ENCODE data around the gene ZNF121. TPM values are rescaled to one million over a fixed set of nuclear protein-coding genes. Genes with fewer than 3 reads are reported as not detected.

The ZNF121 gene
- total RNA-seq, 1 donor from 2014 or later = 45.4 TPM

DNA sequence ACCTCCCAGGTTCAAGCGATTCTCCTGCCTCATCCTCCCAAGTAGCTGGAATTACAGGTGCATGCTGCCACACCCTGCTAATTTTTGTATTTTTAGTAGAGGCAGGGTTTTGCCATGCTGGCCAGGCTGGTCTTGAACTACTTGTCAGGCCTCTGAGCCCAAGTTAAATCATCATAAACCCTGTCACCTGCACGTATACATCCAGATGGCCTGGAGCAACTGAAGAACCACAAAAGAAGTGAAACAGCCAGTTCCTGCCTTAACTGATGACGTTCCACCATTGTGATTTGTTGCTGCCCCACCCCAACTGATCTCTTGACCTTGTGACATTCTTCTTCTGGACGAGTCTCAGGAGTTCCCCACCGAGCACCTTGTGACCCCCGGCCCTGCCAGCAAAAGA, 45.1 kb downstream of the ZNF121 start:
- intact Hi-C loops (cut with micrococcal nuclease) = loop anchor here (2.0 to 5.0 kb wide), 3 partner anchors 46 to 707 kb away; partner anchors contain the start of genes MBD3L1, ZNF121, ZNF558 and ZNF699

DNA sequence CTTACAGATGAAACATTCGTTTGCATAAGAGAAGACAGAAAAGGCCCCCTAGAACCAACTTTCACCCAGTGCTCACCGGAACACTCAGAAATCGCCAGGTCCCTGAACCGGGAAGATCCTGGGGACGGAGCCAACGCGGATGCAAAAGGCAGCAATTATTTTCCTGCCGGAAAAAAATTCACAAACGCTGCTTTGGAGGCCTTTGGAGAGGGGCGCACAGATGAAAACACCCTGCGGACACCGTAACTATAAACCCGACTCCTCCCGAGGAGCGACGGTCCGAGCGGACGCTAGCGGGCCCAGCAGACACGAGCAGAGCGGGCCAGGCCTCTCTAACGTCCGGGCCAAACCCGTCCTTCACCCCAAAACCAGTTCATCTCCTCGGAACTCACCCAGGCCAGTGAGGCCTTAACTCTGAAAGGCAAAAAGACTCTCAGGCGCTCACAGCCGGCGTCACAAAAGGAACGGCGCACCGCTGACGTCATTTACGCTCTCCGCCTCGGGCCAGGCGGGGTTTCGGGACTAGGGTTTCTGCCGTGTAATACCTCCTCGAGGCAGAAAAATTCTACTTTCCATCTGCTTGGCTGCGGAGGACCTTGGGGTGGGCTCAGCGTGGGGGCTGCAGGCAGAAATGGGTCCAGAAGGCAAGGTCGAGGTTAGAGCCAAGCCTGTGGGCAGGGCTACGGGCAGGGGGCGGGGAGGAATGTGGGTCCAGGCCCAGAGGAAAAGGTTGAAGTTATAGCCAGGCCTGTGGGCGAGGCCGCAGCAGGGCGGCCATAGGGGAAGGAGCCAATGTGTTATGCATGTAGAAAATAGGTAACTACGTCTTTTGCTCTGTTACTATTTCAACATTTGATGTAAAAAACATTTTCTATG, 45.9 kb downstream of the ZNF121 start, which contains the start of gene ZNF426:
TSS of gene ZNF426 (minus strand) at position 463 of the 876 bp plus-strand sequence. CDS start 2,413 bp downstream, outside the sequence.
- intact Hi-C loops (cut with micrococcal nuclease) = loop anchor here (2.0 to 5.0 kb wide), 3 partner anchors 46 to 706 kb away; partner anchors contain the start of genes MBD3L1, ZNF121, ZNF558 and ZNF699

DNA sequence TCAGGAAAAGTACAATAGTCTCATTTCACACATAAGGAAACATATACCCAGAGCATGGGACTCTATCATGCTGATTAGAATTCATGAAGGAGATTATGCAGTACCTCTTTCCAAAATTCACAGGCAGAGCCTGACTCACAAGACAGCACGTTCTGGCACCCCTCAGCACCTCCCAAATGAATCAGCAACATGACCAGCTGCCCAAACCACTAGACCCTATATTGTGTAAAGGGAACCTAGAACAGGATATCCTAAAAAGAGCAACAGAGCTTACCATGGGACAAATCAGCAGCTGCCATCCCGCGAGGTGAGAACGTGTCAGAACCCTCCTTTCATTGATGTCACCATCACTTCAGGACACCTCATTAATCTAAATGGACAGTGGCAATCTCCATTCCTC, 48.4 kb downstream of the ZNF121 start:
- intact Hi-C loops (cut with micrococcal nuclease) = loop anchor here (5.0 kb wide), 1 partner anchor 704 kb away; the partner anchor contains the start of genes MBD3L1 and ZNF558

DNA sequence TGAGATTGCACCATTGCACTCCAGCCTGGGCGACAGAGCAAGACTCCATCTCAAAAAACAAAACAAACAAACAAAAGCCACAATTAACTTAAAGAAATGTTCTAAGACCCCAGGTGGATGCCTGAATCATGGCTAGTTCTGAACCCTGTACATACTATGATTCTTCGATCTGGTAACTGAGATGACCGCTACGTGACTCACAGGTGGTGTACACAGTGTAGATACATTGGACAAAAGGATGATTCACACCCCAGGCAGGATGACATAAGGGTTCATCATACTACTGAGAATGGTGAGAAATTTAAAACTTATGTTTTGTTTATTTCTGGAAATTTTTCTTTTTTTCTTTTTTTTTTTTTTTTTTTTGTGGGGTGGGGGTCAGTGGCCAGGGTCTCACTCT, 52.4 kb downstream of the ZNF121 start:
- intact Hi-C loops (cut with micrococcal nuclease) = no loop called here

DNA sequence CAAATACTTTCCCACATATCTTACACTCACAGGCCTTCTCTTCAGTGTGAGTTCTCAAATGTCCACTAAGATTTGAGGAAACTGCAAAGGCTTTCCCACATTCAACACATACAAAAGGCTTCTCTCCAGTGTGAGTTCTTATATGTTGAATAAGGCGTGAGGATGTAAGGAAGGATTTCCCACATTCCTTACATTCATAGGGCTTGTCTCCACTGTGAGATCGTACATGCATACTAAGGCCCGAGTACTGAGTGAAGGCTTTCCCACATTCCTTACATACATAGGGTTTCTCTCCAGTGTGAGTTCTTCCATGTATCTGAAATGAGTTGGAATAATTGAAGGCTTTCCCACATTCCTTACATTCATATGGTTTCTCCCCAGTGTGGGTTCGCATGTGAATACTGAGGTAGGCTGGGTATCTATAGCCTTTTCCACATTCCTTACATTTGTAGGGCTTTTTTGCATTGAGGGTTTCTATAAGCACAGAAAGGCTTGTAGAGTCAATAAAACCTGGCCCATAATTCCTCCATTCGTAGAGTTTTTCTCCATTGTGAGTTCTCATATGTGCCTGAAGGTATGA, 55.5 kb downstream of the ZNF121 start:
- intact Hi-C loops (cut with micrococcal nuclease) = no loop called here

DNA sequence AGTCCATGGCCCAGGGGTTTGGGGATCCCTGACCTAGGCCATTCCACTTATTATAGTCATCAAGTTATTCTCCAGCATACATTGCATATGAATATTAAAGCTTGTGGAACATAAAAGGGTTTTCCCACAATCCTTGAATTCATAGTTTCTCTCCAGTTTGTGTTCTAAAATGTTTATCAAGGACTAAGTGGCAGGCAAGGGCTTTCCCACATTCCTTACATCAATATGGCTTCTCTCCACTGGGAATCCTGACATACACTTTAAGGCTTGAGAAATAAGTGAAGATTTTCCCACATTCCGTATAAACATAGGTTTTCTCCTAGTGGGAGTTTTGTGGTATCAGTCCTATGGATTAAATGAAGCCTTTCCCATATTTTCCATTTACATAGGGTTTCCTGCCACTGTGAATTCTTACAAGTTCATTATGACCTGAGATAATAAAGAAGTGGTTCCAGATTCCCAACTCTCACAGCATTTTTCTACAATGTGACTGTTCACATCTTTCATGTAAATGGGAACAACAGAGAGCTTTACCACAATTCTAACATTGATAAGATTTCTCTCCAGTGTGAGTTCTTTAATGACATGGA, 60.3 kb downstream of the ZNF121 start:
- intact Hi-C loops (cut with micrococcal nuclease) = no loop called here

Other genes with a start within 250 kb of the ZNF121 start
- 0.64 and 1.7 TPM in 2 replicates for gene ZNF177, start 221.5 kb downstream of the ZNF121 start, total RNA-seq
- 30.4 and 31.0 TPM in 2 replicates for gene ZNF266, start 148.9 kb downstream of the ZNF121 start, total RNA-seq
- gene ZNF560, start 85.9 kb downstream of the ZNF121 start, total RNA-seq = not detected in 2 replicates
- gene ZNF426, start 45.9 kb downstream of the ZNF121 start, total RNA-seq = 10.6 and 11.9 TPM in 2 replicates
- 24.4 and 29.0 TPM in 2 replicates for gene ZNF561, start 36.7 kb upstream of the ZNF121 start, total RNA-seq
- gene ZNF562, start 90.6 kb upstream of the ZNF121 start, total RNA-seq = 13.6 and 15.2 TPM in 2 replicates
- gene ZNF846, start 184.2 kb upstream of the ZNF121 start, total RNA-seq = 5.9 and 6.5 TPM in 2 replicates
- 16.7 and 17.9 TPM in 2 replicates for gene FBXL12, start 234.6 kb upstream of the ZNF121 start, total RNA-seq
- 359 and 403 TPM in 2 replicates for gene UBL5, start 243.4 kb upstream of the ZNF121 start, total RNA-seq

All from T-helper 2 cell treated with Interferon-gamma antibody and Interleukin-4, amounts not matched to agents 100 ng/mL and 5 ng/mL, for 36 hours (primary cell).